ENCODE measurements around the gene EFCAB6. TPM values are rescaled to one million over a fixed set of nuclear protein-coding genes. Genes with fewer than 3 reads are reported as not detected.

Gene EFCAB6
- total and polyA plus RNA-seq, 2 donors (not counting 3 experiments of a cell fraction or from before 2014, with no cell fraction given): 0.07 to 0.31 TPM

DNA sequence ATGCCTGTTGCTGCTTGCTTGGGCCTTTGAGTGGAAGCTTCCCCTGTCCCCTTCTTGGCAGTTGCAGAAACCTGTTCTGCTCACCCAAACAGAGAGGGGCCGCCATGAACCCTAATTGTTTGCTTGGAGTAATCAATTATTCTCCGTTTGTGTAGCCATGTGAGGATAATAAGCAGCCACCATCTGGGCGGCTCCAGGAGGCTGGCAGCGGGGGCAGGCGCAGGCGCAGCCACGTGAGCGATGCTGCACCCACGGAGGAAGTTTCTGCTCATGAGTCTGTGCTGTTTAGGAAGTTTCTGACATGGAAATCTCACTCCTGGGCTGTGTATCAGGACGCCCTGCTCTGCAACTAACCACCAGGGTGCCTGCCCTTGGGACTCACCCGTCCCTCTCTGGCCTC is 310.2 kb downstream of the EFCAB6 start:
- Histone ChIP-seq H3K9me3 (replicated peaks; ENCODE audit: control insufficient read depth, insufficient read depth, low read length) (peaks cover 10% of the 10 kb centered on the region), H3K36me3 (ENCODE audit: control insufficient read depth in 2 of 2, extremely low read depth in 1 of 2, insufficient read depth in 2 of 2, low read length in 2 of 2) (no peaks in the 10 kb centered on the region), H3K27me3 (ENCODE audit: control insufficient read depth in 2 of 2, insufficient read depth in 2 of 2, low read length in 2 of 2) (no peaks in the 10 kb centered on the region), H3K27ac (ENCODE audit: insufficient read depth, low read depth, low read length) (no peak overlapping the region), H3K4me2 (ENCODE audit: insufficient read depth, low read length) (no peak overlapping the region), H3K9ac (replicated peaks; ENCODE audit: extremely low read depth, insufficient read depth, low read length) (no peak overlapping the region), H3K4me3 (replicated peaks in 1 of 3; ENCODE audit: insufficient read depth in 1 of 3, low read depth in 1 of 3, low read length in 3 of 3) (no peak overlapping the region), H3K4me1 (ENCODE audit: control insufficient read depth, extremely low read depth, insufficient read depth, low read length) (no peaks in the 10 kb centered on the region), H2AFZ (ENCODE audit: low read depth, low read length) (no peak overlapping the region), H4K20me1 (replicated peaks; ENCODE audit: control insufficient read depth, extremely low read depth, insufficient read depth, low read length) (no peaks in the 10 kb centered on the region), H3K9me1 (replicated peaks; ENCODE audit: control insufficient read depth, extremely low read depth, insufficient read depth, low read length) (no peaks in the 10 kb centered on the region), H3K79me2 (ENCODE audit: control insufficient read depth, insufficient read depth, low read length) (no peaks in the 10 kb centered on the region)
- dilution Hi-C loops (cut with MboI; ENCODE audit: extremely low pct_ligation_motif_present, low sequenced_read_pairs): no loop called here
- no peak for TF ChIP-seq MYC (IDR thresholded peaks at IDR 0.05; ENCODE audit: low read depth, low read length)
- no peak for TF ChIP-seq FOS (IDR thresholded peaks at IDR 0.05; ENCODE audit: borderline replicate concordance, insufficient read depth, low read length)
- TF ChIP-seq, protein P1, sequence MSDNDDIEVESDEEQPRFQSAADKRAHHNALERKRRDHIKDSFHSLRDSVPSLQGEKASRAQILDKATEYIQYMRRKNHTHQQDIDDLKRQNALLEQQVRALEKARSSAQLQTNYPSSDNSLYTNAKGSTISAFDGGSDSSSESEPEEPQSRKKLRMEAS (IDR thresholded peaks at IDR 0.05; ENCODE audit: insufficient read depth, insufficient read length): no peak
- TF ChIP-seq GATA2 (IDR thresholded peaks at IDR 0.05; ENCODE audit: insufficient read depth, insufficient read length, low read depth, low read length): no peak
- no peak for TF ChIP-seq JUN (IDR thresholded peaks at IDR 0.05; ENCODE audit: borderline replicate concordance, insufficient read depth, insufficient read length, low read depth)
- TF ChIP-seq, protein P2, sequence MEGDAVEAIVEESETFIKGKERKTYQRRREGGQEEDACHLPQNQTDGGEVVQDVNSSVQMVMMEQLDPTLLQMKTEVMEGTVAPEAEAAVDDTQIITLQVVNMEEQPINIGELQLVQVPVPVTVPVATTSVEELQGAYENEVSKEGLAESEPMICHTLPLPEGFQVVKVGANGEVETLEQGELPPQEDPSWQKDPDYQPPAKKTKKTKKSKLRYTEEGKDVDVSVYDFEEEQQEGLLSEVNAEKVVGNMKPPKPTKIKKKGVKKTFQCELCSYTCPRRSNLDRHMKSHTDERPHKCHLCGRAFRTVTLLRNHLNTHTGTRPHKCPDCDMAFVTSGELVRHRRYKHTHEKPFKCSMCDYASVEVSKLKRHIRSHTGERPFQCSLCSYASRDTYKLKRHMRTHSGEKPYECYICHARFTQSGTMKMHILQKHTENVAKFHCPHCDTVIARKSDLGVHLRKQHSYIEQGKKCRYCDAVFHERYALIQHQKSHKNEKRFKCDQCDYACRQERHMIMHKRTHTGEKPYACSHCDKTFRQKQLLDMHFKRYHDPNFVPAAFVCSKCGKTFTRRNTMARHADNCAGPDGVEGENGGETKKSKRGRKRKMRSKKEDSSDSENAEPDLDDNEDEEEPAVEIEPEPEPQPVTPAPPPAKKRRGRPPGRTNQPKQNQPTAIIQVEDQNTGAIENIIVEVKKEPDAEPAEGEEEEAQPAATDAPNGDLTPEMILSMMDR (IDR thresholded peaks at IDR 0.05; ENCODE audit: extremely low read depth in 1 of 2, insufficient read depth in 1 of 2, low read depth in 1 of 2, low read length in 2 of 2): no peak
- TF ChIP-seq POLR2AphosphoS5 (IDR thresholded peaks at IDR 0.05; ENCODE audit: insufficient read depth, low read depth, low read length): no peak
- TF ChIP-seq POLR2A (IDR thresholded peaks at IDR 0.05; ENCODE audit: low read depth, low read length): no peak
- TF ChIP-seq EZH2 (IDR thresholded peaks at IDR 0.05; ENCODE audit: borderline replicate concordance, low read depth, low read length, severe bottlenecking): no peak
- intact Hi-C loops (cut with micrococcal nuclease): no loop called here
- DNase-seq (ENCODE audit: low read depth, low spot score) (no peak), FAIRE-seq (no peak)
- ChIA-PET CTCF (no interaction called here), POLR2A (no interaction called here)
- BruUV-seq (replicated peaks): no TSS peak

All from endothelial cell of umbilical vein (primary cell).